Measurements from ENCODE around the gene FFAR4. TPM values are rescaled to one million over a fixed set of nuclear protein-coding genes. Genes with fewer than 3 reads are reported as not detected.

FFAR4 gene
- total RNA-seq, 2 experiments from 2014 or later = not detected

- POLR2A ChIA-PET = no interaction called here
- CTCF ChIA-PET = no interaction called here
Measured at GRCh38 chr10:93629647-93630305, 63.3 kb downstream of the FFAR4 start.

DNA sequence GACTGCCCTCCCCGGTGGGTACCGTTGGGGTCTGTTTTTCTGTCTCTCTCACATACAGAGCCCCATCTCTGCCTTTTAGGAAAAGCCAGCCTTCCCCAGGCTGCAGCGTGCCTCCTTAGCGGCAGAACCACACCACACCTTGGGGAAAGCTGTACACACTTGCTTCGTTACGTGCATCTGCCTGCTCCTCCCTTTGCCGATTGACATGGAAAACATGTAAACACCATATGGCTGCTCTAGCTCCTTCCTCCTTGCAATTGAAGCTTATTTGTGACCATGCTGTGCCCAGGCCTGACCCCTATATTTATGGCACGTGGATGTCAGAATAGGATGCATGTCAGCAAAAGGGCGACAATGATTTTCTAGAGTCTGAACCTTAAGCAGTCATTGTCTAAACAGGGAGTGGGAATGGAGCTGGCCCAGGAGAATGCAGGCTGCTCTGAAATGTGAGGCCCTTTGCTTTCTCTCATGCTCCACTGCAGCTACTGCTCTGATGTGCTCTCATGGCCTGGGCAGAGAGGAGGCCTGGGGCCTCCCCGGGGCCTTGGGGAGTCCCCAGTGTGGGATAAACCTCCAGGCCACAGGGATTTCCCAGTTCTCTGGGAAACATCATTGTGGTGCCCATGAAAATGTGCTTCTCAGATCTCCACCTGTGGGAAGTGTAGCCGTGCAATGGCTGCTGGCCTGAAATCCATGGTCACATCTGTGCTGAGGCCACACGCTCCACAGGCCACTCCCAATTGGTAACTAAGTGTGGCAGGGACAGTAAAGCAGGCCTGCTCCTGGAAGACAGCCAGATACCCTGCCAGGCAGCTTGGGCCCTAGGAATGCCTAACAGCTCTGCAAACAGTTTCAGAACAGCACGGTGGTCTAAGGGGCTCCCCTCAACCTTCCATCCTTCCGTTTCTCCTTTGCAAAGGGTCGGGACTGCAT lies 64.4 kb downstream of the FFAR4 start:
- ChIA-PET CTCF (no interaction called here), POLR2A (no interaction called here)

Other genes starting within 250 kb of the FFAR4 start
- gene MYOF, start 84.3 kb upstream of the FFAR4 start, total RNA-seq = 10 to 100 TPM; 39.2 to 43.4 TPM
- 10 to 100 TPM; 43.8 to 44.4 TPM for gene CEP55, start 70.1 kb upstream of the FFAR4 start, total RNA-seq
- not detected for gene RBP4, start 34.6 kb downstream of the FFAR4 start, total RNA-seq
- not detected for gene PDE6C, start 45.9 kb downstream of the FFAR4 start, total RNA-seq
- 10 to 100 TPM; 13.2 to 14.3 TPM for gene FRA10AC1, start 135.9 kb downstream of the FFAR4 start, total RNA-seq
- gene LGI1, start 191.3 kb downstream of the FFAR4 start, total RNA-seq = not detected

Data from activated CD8-positive, alpha-beta memory T cell treated with anti-CD3 and anti-CD28 coated beads for 36 hours (primary cell).